Mesendoderm (in vitro differentiated cells): ENCODE data around the gene CEBPA.

Experiments
- DNase-seq: peaks from one replicate; pipeline ENCODE4 v3.0.0; 2013
- H2AK5ac ChIP-seq: 2 replicates; pipeline ENCODE4 v1.6.1; 2013; ENCODE audit warnings: low read length, inconsistent platforms
- H2BK120ac ChIP-seq: 2 replicates; pipeline ENCODE4 v1.6.1; 2013; ENCODE audit warnings: low read depth, mild to moderate bottlenecking, low read length, moderate library complexity, mixed read lengths
- H2BK15ac ChIP-seq: replicated peaks from 2 replicates; pipeline ENCODE4 v1.6.1; 2013; ENCODE audit warnings: low read depth, mild to moderate bottlenecking, moderate library complexity
- H2BK5ac ChIP-seq: 2 replicates; pipeline ENCODE4 v1.6.1; 2013; ENCODE audit warnings: low read length, inconsistent platforms
- H3K18ac ChIP-seq: 2 replicates; pipeline ENCODE4 v1.6.1; 2013; ENCODE audit warnings: mild to moderate bottlenecking, low read length, mixed read lengths
- H3K23ac ChIP-seq: one replicate; pipeline ENCODE4 v1.6.1; 2013; ENCODE audit warnings: low read length
- H3K27ac ChIP-seq: 2 replicates; pipeline ENCODE4 v1.5.1; 2013; ENCODE audit warnings: low read depth, mild to moderate bottlenecking, inconsistent platforms, low read length, moderate library complexity
- H3K27me3 ChIP-seq: 2 replicates; pipeline ENCODE4 v1.6.1; 2013; ENCODE audit warnings: low read length, control low read depth, mild to moderate bottlenecking, inconsistent platforms; ENCODE audit not compliant: insufficient read depth, poor library complexity
- H3K36me3 ChIP-seq: 2 replicates; pipeline ENCODE4 v1.6.1; 2013; ENCODE audit warnings: low read length, inconsistent platforms; ENCODE audit not compliant: control insufficient read depth, insufficient read depth
- H3K4ac ChIP-seq: one replicate; pipeline ENCODE4 v1.6.1; 2013; ENCODE audit warnings: low read depth, mild to moderate bottlenecking, low read length, moderate library complexity
- H3K4me1 ChIP-seq: 2 replicates; pipeline ENCODE4 v1.6.1; 2013; ENCODE audit warnings: low read depth, low read length, inconsistent platforms; ENCODE audit not compliant: control insufficient read depth
- H3K4me2 ChIP-seq: 2 replicates; pipeline ENCODE4 v1.6.1; 2013; ENCODE audit warnings: low read length
- H3K4me3 ChIP-seq: 2 replicates; pipeline ENCODE4 v1.5.1; 2013; ENCODE audit warnings: mild to moderate bottlenecking, low read length
- H3K56ac ChIP-seq: one replicate; pipeline ENCODE4 v1.6.1; 2013; ENCODE audit warnings: low read length
- H3K79me1 ChIP-seq: 2 replicates; pipeline ENCODE4 v1.6.1; 2013; ENCODE audit warnings: low read length, inconsistent platforms
- H3K79me2 ChIP-seq: 2 replicates; pipeline ENCODE4 v1.6.1; 2013; ENCODE audit warnings: mild to moderate bottlenecking, low read length; ENCODE audit not compliant: control insufficient read depth, insufficient read depth
- H3K9ac ChIP-seq: 2 replicates; pipeline ENCODE4 v1.6.1; 2013; ENCODE audit warnings: low read length, inconsistent platforms
- H4K5ac ChIP-seq: one replicate; pipeline ENCODE4 v1.6.1; 2013; ENCODE audit warnings: low read length
- H4K8ac ChIP-seq: one replicate; pipeline ENCODE4 v1.6.1; 2013; ENCODE audit warnings: low read depth, mild to moderate bottlenecking, control low read depth, low read length, moderate library complexity
- WGBS: extraction: QIAGEN DNeasy Blood & Tissue Kit; methylation state at CpG from one replicate; pipeline ENCODE4 v1.1.7; 2013; ENCODE audit warnings: low lambda C conversion rate, missing lambda C conversion rate; ENCODE audit not compliant: insufficient coverage; ENCODE audit errors: extremely low coverage; 5-methylcytosine and 5-hydroxymethylcytosine counted together

The CEBPA gene

GRCh38 chr19:33339016-33339984 is 37.0 kb upstream of the CEBPA start:
- no peak overlapping the region for H2BK5ac ChIP-seq
- no peak overlapping the region for H3K56ac ChIP-seq
- H2BK15ac ChIP-seq, result no peak overlapping the region
- no peak overlapping the region for H2BK120ac ChIP-seq
- H3K79me2 ChIP-seq, result no peaks in the 10 kb centered on the region
- WGBS, result no CpG with 5 or more reads among the region's 8 CpGs
- H3K36me3 ChIP-seq, result no peaks in the 10 kb centered on the region
- H3K4ac ChIP-seq, result no peak overlapping the region
- no peak overlapping the region for H3K18ac ChIP-seq
- H3K4me1 ChIP-seq, result no peaks in the 10 kb centered on the region
- H3K27ac ChIP-seq, result no peak overlapping the region
- H3K4me3 ChIP-seq, result no peak overlapping the region
- no peak for DNase-seq
- no peak overlapping the region for H3K4me2 ChIP-seq
- no peak overlapping the region for H4K5ac ChIP-seq
- H3K27me3 ChIP-seq, result no peaks in the 10 kb centered on the region
- H2AK5ac ChIP-seq, result no peak overlapping the region
- no peak overlapping the region for H3K9ac ChIP-seq
- H3K23ac ChIP-seq, result no peak overlapping the region
- no peak overlapping the region for H4K8ac ChIP-seq
- H3K79me1 ChIP-seq, result no peaks in the 10 kb centered on the region

GRCh38 chr19:33335446-33335845 is 33.1 kb upstream of the CEBPA start:
- H3K23ac ChIP-seq, result no peak overlapping the region
- no peaks in the 10 kb centered on the region for H3K79me1 ChIP-seq
- no peak overlapping the region for H3K4me3 ChIP-seq
- DNase-seq, result no peak
- no peaks in the 10 kb centered on the region for H3K79me2 ChIP-seq
- no CpG with 5 or more reads among the region's 5 CpGs for WGBS
- no peaks in the 10 kb centered on the region for H3K4me1 ChIP-seq
- H2BK120ac ChIP-seq, result no peak overlapping the region
- H3K27me3 ChIP-seq, result no peaks in the 10 kb centered on the region
- no peak overlapping the region for H2AK5ac ChIP-seq
- H3K56ac ChIP-seq, result no peak overlapping the region
- no peak overlapping the region for H3K18ac ChIP-seq
- no peak overlapping the region for H4K5ac ChIP-seq
- H2BK5ac ChIP-seq, result no peak overlapping the region
- no peaks in the 10 kb centered on the region for H3K36me3 ChIP-seq
- no peak overlapping the region for H3K9ac ChIP-seq
- H3K27ac ChIP-seq, result no peak overlapping the region
- H2BK15ac ChIP-seq, result no peak overlapping the region
- H4K8ac ChIP-seq, result no peak overlapping the region
- H3K4me2 ChIP-seq, result no peak overlapping the region
- H3K4ac ChIP-seq, result no peak overlapping the region

- no peak overlapping the region for H3K4me3 ChIP-seq
- no peak overlapping the region for H3K4ac ChIP-seq
- H3K79me2 ChIP-seq, result no peaks in the 10 kb centered on the region
- H3K18ac ChIP-seq, result no peak overlapping the region
- no peak overlapping the region for H2BK5ac ChIP-seq
- H3K4me1 ChIP-seq, result no peaks in the 10 kb centered on the region
- H2BK120ac ChIP-seq, result no peak overlapping the region
- no peak overlapping the region for H3K23ac ChIP-seq
- no peaks in the 10 kb centered on the region for H3K36me3 ChIP-seq
- H3K56ac ChIP-seq, result no peak overlapping the region
- H3K79me1 ChIP-seq, result no peaks in the 10 kb centered on the region
- no peak for DNase-seq
- H3K4me2 ChIP-seq, result no peak overlapping the region
- no CpG with 5 or more reads among the region's 3 CpGs for WGBS
- no peak overlapping the region for H3K27ac ChIP-seq
- H2BK15ac ChIP-seq, result no peak overlapping the region
- H4K8ac ChIP-seq, result no peak overlapping the region
- no peak overlapping the region for H3K9ac ChIP-seq
- no peaks in the 10 kb centered on the region for H3K27me3 ChIP-seq
- H4K5ac ChIP-seq, result no peak overlapping the region
- H2AK5ac ChIP-seq, result no peak overlapping the region
Observed at GRCh38 chr19:33334271-33334670, 31.9 kb upstream of the CEBPA start.

GRCh38 chr19:33333642-33334041 is 31.3 kb upstream of the CEBPA start:
- Histone ChIP-seq H3K4me3 (no peak overlapping the region), H3K18ac (no peak overlapping the region), H3K23ac (no peak overlapping the region), H3K4me2 (no peak overlapping the region), H2AK5ac (no peak overlapping the region), H3K4me1 (no peaks in the 10 kb centered on the region), H3K36me3 (no peaks in the 10 kb centered on the region), H4K5ac (no peak overlapping the region), H3K56ac (no peak overlapping the region), H3K27me3 (no peaks in the 10 kb centered on the region), H3K9ac (no peak overlapping the region), H2BK5ac (no peak overlapping the region), H2BK15ac (no peak overlapping the region), H4K8ac (no peak overlapping the region), H3K79me1 (no peaks in the 10 kb centered on the region), H3K4ac (no peak overlapping the region), H3K79me2 (no peaks in the 10 kb centered on the region), H3K27ac (no peak overlapping the region), H2BK120ac (no peak overlapping the region)
- WGBS, result no CpG with 5 or more reads among the region's 3 CpGs
- no peak for DNase-seq

GRCh38 chr19:33333151-33333550 is 30.8 kb upstream of the CEBPA start:
- Histone ChIP-seq H3K27ac (no peak overlapping the region), H3K4me2 (no peak overlapping the region), H3K4ac (no peak overlapping the region), H4K5ac (no peak overlapping the region), H3K4me3 (no peak overlapping the region), H3K79me2 (no peaks in the 10 kb centered on the region), H2BK5ac (no peak overlapping the region), H3K27me3 (no peaks in the 10 kb centered on the region), H2AK5ac (no peak overlapping the region), H3K4me1 (no peaks in the 10 kb centered on the region), H2BK120ac (no peak overlapping the region), H3K9ac (no peak overlapping the region), H2BK15ac (no peak overlapping the region), H3K36me3 (no peaks in the 10 kb centered on the region), H3K18ac (no peak overlapping the region), H3K56ac (no peak overlapping the region), H3K79me1 (no peaks in the 10 kb centered on the region), H4K8ac (no peak overlapping the region), H3K23ac (no peak overlapping the region)
- no peak for DNase-seq
- no CpG with 5 or more reads among the region's 4 CpGs for WGBS
